ENCODE results near the gene SORCS2.
A peak's percentile ranks its signal among the peaks of the same experiment; 100 is the strongest.

The SORCS2 gene

GRCh38 chr4:7755561-7755960 is 563.2 kb downstream of the SORCS2 start:
- DNase-seq (ENCODE audit: insufficient read length, low spot score): no peak
- no peak for FAIRE-seq

GRCh38 chr4:7756071-7756470 is 563.7 kb downstream of the SORCS2 start:
- FAIRE-seq: no peak
- DNase-seq (ENCODE audit: insufficient read length, low spot score): no peak

GRCh38 chr4:7756561-7757355 is 564.4 kb downstream of the SORCS2 start:
- FAIRE-seq: no peak
- no peak for DNase-seq (ENCODE audit: insufficient read length, low spot score)

GRCh38 chr4:7757501-7758471 is 565.4 kb downstream of the SORCS2 start:
- FAIRE-seq: no peak

GRCh38 chr4:7758476-7758875 is 566.1 kb downstream of the SORCS2 start:
- FAIRE-seq (no peak), DNase-seq (ENCODE audit: insufficient read length, low spot score) (no peak)

More at GRCh38 chr4:7757501-7758471, 565.4 kb downstream of the SORCS2 start:
- DNase-seq (ENCODE audit: insufficient read length, low spot score): no peak

GRCh38 chr4:7759216-7759615 is 566.9 kb downstream of the SORCS2 start:
- DNase-seq (ENCODE audit: insufficient read length, low spot score) (no peak), FAIRE-seq (no peak)

GRCh38 chr4:7759635-7760034 is 567.3 kb downstream of the SORCS2 start:
- FAIRE-seq (no peak), DNase-seq (ENCODE audit: insufficient read length, low spot score) (no peak)

GRCh38 chr4:7760228-7760627 is 567.9 kb downstream of the SORCS2 start:
- no peak for FAIRE-seq
- no peak for DNase-seq (ENCODE audit: insufficient read length, low spot score)

GRCh38 chr4:7760706-7761105 is 568.4 kb downstream of the SORCS2 start:
- no peak for DNase-seq (ENCODE audit: insufficient read length, low spot score)
- FAIRE-seq: no peak

- DNase-seq (ENCODE audit: insufficient read length, low spot score): no peak
- FAIRE-seq: no peak
Observed at GRCh38 chr4:7761312-7761711, 569.0 kb downstream of the SORCS2 start.

- DNase-seq (ENCODE audit: insufficient read length, low spot score) (peak; percentile 57), FAIRE-seq (no peak)
Observed at GRCh38 chr4:7761720-7762119, 569.4 kb downstream of the SORCS2 start.

- FAIRE-seq (no peak), DNase-seq (ENCODE audit: insufficient read length, low spot score) (no peak)
Observed at GRCh38 chr4:7762376-7763030, 570.2 kb downstream of the SORCS2 start.

- DNase-seq (ENCODE audit: insufficient read length, low spot score) (no peak), FAIRE-seq (no peak)
Observed at GRCh38 chr4:7763106-7763505, 570.8 kb downstream of the SORCS2 start.

GRCh38 chr4:7763788-7764187 is 571.5 kb downstream of the SORCS2 start:
- no peak for FAIRE-seq
- DNase-seq (ENCODE audit: insufficient read length, low spot score): peak; percentile 33

GRCh38 chr4:7764466-7764865 is 572.1 kb downstream of the SORCS2 start:
- no peak for FAIRE-seq
- DNase-seq (ENCODE audit: insufficient read length, low spot score): no peak

- no peak for DNase-seq (ENCODE audit: insufficient read length, low spot score)
- FAIRE-seq: no peak
Observed at GRCh38 chr4:7765666-7766065, 573.3 kb downstream of the SORCS2 start.

GRCh38 chr4:7766086-7766485 is 573.7 kb downstream of the SORCS2 start:
- FAIRE-seq (no peak), DNase-seq (ENCODE audit: insufficient read length, low spot score) (no peak)

GRCh38 chr4:7766661-7767345 is 574.5 kb downstream of the SORCS2 start:
- FAIRE-seq (no peak), DNase-seq (ENCODE audit: insufficient read length, low spot score) (no peak)

GRCh38 chr4:7767526-7767925 is 575.2 kb downstream of the SORCS2 start:
- DNase-seq (ENCODE audit: insufficient read length, low spot score) (no peak), FAIRE-seq (no peak)

GRCh38 chr4:7767966-7768365 is 575.6 kb downstream of the SORCS2 start:
- DNase-seq (ENCODE audit: insufficient read length, low spot score): no peak
- no peak for FAIRE-seq

GRCh38 chr4:7768736-7769135 is 576.4 kb downstream of the SORCS2 start:
- DNase-seq (ENCODE audit: insufficient read length, low spot score) (no peak), FAIRE-seq (no peak)
